Epithelial cell of esophagus (primary cell): ENCODE results near the gene IFT43.

Experiments used
- DNase-seq: peaks from one replicate; pipeline ENCODE4 v3.0.0; 2010; ENCODE audit warnings: low read depth
- H3K4me3 ChIP-seq: 2 replicates; pipeline ENCODE4 v1.5.1; 2011; ENCODE audit warnings: mild to moderate bottlenecking, low read length, control low read depth
- CTCF ChIP-seq: IDR thresholded peaks from 2 replicates; pipeline ENCODE4 v1.5.1; 2011; ENCODE audit warnings: low read depth, mild to moderate bottlenecking, low read length, control low read depth, inconsistent platforms; ENCODE audit not compliant: insufficient read depth; ENCODE audit errors: missing control alignments

IFT43 gene

DNA sequence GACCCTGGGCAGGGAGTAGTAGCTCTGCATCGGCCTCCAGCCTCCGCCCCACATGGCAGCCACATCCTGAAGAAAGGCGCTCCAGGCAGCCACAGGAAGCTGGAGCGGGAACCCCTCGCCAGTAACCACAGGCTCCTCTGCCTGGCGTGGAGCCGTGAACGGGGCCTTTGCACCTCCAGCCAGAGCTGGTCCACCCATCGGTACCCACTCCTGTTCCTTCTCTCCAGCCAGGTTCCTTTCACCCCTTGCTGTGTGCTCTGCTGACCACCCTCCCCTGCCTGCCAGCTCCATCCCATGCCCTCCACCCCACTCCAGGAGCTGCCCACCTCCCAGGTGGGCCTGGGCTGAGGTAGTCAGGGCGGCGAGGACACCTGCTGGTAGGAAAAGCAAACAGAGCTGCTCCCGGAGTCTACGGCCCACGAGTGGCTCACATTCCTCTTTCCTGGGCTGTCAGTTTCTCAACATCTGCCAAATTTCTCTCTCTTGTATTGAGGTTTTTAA lies 6.4 kb upstream of the IFT43 start:
- DNase-seq: peak; percentile 31
- no peak overlapping the region for H3K4me3 ChIP-seq
- peak; percentile 63 for TF ChIP-seq CTCF

DNA sequence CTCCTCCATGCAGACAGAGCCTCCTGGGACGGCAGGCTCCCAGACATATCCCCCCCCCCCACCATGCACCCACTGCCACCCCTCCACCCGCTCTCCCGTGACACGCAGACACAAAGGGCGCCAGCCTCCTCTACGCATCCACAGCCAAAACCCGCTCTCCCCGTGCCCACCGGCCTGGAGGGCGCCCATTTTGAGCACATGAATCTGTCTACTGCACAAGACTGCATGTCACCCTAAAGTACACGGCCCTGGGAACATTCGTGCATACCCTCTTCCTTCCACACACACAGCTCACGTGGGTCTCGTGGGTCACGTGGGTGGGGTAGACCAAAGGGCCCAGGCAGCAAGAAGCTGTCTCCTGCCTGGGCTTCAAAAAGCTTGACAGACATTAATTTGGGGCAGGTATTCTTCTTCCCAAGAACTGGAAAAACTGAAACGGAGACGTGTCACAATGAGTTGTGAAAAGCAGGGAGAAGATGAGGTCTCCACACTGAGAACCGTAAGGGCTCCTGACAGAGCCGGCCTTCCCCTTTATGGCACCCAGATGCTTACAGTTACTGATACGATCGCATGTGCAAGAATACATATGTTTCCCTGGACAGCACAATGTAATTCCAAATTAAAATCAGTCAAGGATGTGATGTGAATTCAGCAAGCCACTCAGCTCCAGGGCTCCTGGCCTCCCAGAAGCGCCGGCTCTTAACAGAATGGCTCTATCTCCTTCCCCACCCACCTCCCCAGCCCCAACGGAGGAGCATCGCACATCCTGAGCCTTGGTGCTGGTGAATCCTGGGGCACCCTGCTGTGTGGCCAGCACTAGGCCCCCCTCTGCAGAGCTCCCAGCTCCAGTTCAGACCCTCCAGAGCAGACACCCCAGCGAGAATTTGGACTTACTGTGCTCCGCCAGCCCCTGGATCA lies 5.7 kb upstream of the IFT43 start:
- DNase-seq: no peak
- no peak overlapping the region for H3K4me3 ChIP-seq
- no peak for TF ChIP-seq CTCF

- DNase-seq: peak; percentile 37
- no peak for TF ChIP-seq CTCF
- H3K4me3 ChIP-seq: no peak overlapping the region
Observed at GRCh38 chr14:75980856-75981255, 4.7 kb upstream of the IFT43 start.

- TF ChIP-seq CTCF: no peak
- peak; percentile 81 for DNase-seq
- peak within 1 kb of the TSS; percentile 57 for H3K4me3 ChIP-seq
Observed at GRCh38 chr14:75981426-75982265, 3.9 kb upstream of the IFT43 start, which contains the start of gene TGFB3. Gene TGFB3 (minus strand): TSS chr14:75981995. CDS start chr14:75980893, 1,102 bp downstream.

DNA sequence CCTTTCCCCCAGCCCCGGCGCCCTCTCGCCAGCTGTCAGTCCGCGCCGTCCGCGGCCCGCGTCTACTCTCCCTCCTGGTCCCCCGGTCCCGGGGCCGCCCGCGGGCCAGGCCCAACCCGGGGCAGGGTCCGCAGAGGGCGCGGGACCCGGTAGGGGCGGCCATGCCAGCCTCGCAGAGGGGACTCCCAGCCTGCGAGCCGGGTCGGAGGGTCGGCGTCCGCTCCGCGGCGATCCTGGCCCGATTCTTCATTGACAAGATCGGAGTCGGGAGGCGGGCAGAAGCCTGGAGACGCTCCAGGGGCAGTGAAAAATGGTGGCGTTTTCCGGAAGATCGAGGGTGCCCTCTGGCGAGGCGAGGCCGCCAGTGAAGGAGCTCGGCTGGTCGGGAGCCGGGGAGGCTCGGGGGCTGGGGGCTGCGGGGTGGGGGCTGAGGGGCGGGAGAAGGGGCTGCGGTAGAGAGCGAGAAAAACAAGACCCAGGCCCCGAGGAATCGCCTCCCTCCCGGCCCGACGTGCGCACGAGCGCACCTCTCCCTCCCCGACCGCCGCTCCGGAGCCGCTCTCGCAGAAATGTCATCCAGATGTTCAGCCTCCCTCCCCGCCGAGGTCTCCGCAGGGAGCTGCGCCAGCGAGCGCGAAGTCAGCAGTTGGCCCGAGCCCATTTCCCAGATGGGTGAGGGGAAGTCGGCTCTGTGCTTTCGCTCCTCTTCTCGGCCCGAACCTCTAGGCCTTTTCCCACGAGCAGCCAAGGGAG lies 3.1 kb upstream of the IFT43 start:
- H3K4me3 ChIP-seq: peak overlapping the region; percentile 57
- peak; percentile 66 for TF ChIP-seq CTCF
- DNase-seq: peak; percentile 80

GRCh38 chr14:75983019-75983358 lies 2.6 kb upstream of the IFT43 start:
- DNase-seq: no peak
- peak overlapping the region; percentile 57 for H3K4me3 ChIP-seq
- no peak for TF ChIP-seq CTCF
